SK-N-SH (cell line): Measurements from ENCODE around the gene ESCO1. TPM values are rescaled to one million over a fixed set of nuclear protein-coding genes. Genes with fewer than 3 reads are reported as not detected.

Experiments used
- CTCF ChIA-PET: fragments of 300-600, 350-600 bp; formaldehyde crosslinking; extraction: SDS; loops from one replicate; lab custom pipeline; 2021; lab: Yijun Ruan, JAX
- POLR2A ChIA-PET: fragments of 350-600 bp; sonication (Branson Sonifier 250); formaldehyde crosslinking; extraction: SDS; loops from one replicate; lab custom pipeline; 2020; ENCODE audit warnings: antibody characterized with exemption, inconsistent platforms; lab: Yijun Ruan, JAX
- DNase-seq: peaks from one replicate; pipeline ENCODE4 v3.0.0; 2012
- H2AFZ ChIP-seq: fragments of 200-600 bp; sonication (generic); 2 replicates; pipeline ENCODE4 v1.8.1; 2016; ENCODE audit warnings: antibody characterized with exemption, mild to moderate bottlenecking, low read depth
- H3F3A ChIP-seq: fragments of 200-600 bp; sonication (generic); replicated peaks from 2 replicates; pipeline ENCODE3; 2016; ENCODE audit warnings: antibody characterized with exemption, mild to moderate bottlenecking; ENCODE audit not compliant: insufficient read depth
- H3K27ac ChIP-seq, 2 experiments: fragments of 200-500 bp in 1 of 2; fragments of 200-600 bp in 1 of 2; sonication (Bioruptor generic) in 1 of 2; sonication (generic), shearing (Covaris generic) in 1 of 2; 2 replicates each; pipeline versions ENCODE4 v1.5.1 to v1.6.1; 2014 to 2016; ENCODE audit warnings: low read depth in 2 of 2, inconsistent platforms in 1 of 2, low read length in 1 of 2, mild to moderate bottlenecking in 1 of 2, mixed read lengths in 1 of 2
- H3K27me3 ChIP-seq: fragments of 200-600 bp; sonication (generic), shearing (Covaris generic); 2 replicates; pipeline ENCODE4 v1.6.1; 2016; ENCODE audit warnings: mixed run types; ENCODE audit not compliant: insufficient read depth
- H3K36me3 ChIP-seq, 2 experiments: fragments of 200-500 bp in 1 of 2; fragments of 200-600 bp in 1 of 2; sonication (Bioruptor generic) in 1 of 2; sonication (generic) in 1 of 2; replicated peaks in 1 of 2; 2 replicates each; pipeline versions ENCODE3 to v1.5.1; 2014 to 2016; ENCODE audit warnings: low read length in 1 of 2, mild to moderate bottlenecking in 1 of 2; ENCODE audit not compliant: insufficient read depth in 2 of 2, control insufficient read depth in 1 of 2
- H3K4me1 ChIP-seq, 2 experiments: fragments of 200-500 bp in 1 of 2; fragments of 200-600 bp in 1 of 2; sonication (Bioruptor generic) in 1 of 2; sonication (generic), shearing (Covaris generic) in 1 of 2; 2 replicates each; pipeline versions ENCODE4 v1.5.1 to v1.6.1; 2014 to 2016; ENCODE audit warnings: low read depth in 1 of 2, low read length in 1 of 2, mixed run types in 1 of 2; ENCODE audit not compliant: insufficient read depth in 2 of 2, control insufficient read depth in 1 of 2
- H3K4me2 ChIP-seq: fragments of 200-600 bp; sonication (generic), shearing (Covaris generic); 2 replicates; pipeline ENCODE4 v1.6.1; 2017; ENCODE audit warnings: mixed run types
- H3K4me3 ChIP-seq, 2 experiments: fragments of 200-500 bp in 1 of 2; fragments of 200-600 bp in 1 of 2; sonication (Bioruptor generic) in 1 of 2; sonication (generic), shearing (Covaris generic) in 1 of 2; 2 replicates each; pipeline versions ENCODE4 v1.5.1 to v1.8.1; 2014 to 2016; ENCODE audit warnings: low read depth in 2 of 2, inconsistent platforms in 1 of 2, low read length in 1 of 2, mild to moderate bottlenecking in 1 of 2, mixed read lengths in 1 of 2, moderate library complexity in 1 of 2
- H3K79me2 ChIP-seq: fragments of 200-600 bp; sonication (generic); 2 replicates; pipeline ENCODE4 v1.8.1; 2017; ENCODE audit warnings: mild to moderate bottlenecking; ENCODE audit not compliant: insufficient read depth
- H3K9ac ChIP-seq: fragments of 200-600 bp; sonication (generic); 2 replicates; pipeline ENCODE4 v1.6.1; 2017; ENCODE audit warnings: mixed run types
- H3K9me2 ChIP-seq: fragments of 200-600 bp; sonication (generic); 2 replicates; pipeline ENCODE4 v1.6.1; 2017; ENCODE audit warnings: mixed run types
- H3K9me3 ChIP-seq: fragments of 200-600 bp; sonication (generic); 2 replicates; pipeline ENCODE4 v1.6.1; 2017; ENCODE audit warnings: mixed run types, mild to moderate bottlenecking, moderate library complexity
- H4K20me1 ChIP-seq: fragments of 200-600 bp; sonication (generic); 2 replicates; pipeline ENCODE4 v1.6.1; 2017; ENCODE audit warnings: mild to moderate bottlenecking, mixed run types; ENCODE audit not compliant: insufficient read depth
- CHD2 ChIP-seq: fragments of 150-350 bp; IDR thresholded peaks from 2 replicates; pipeline ENCODE4 v1.6.1; 2018; ENCODE audit warnings: low read length; ENCODE audit not compliant: partially characterized antibody
- CTCF ChIP-seq: fragments of 200-600 bp; sonication (generic); IDR thresholded peaks from 2 replicates; pipeline ENCODE4 v1.6.1; 2017; ENCODE audit warnings: antibody characterized with exemption, mild to moderate bottlenecking, moderate library complexity
- ELF1 ChIP-seq: IDR thresholded peaks from 2 replicates; pipeline ENCODE4 v1.4.0; 2012
- EP300 ChIP-seq, 2 experiments: IDR thresholded peaks; 2 replicates each; pipeline versions ENCODE4 v1.4.0 to v1.6.1; 2012; ENCODE audit warnings: borderline replicate concordance in 1 of 2, low read depth in 1 of 2, low read length in 1 of 2
- FOXM1 ChIP-seq: IDR thresholded peaks from 2 replicates; pipeline ENCODE4 v1.4.0; 2012; ENCODE audit warnings: low read depth, mild to moderate bottlenecking
- GABPA ChIP-seq: IDR thresholded peaks from 2 replicates; pipeline ENCODE4 v1.4.0; 2012; ENCODE audit warnings: low read depth, mild to moderate bottlenecking
- GATA2 ChIP-seq: sonication (generic); formaldehyde crosslinking; IDR thresholded peaks from 2 replicates; pipeline ENCODE4 v1.5.0; 2020; ENCODE audit warnings: mild to moderate bottlenecking, missing genetic modification reagents
- IRF3 ChIP-seq: fragments of 150-350 bp; IDR thresholded peaks from 2 replicates; pipeline ENCODE4 v1.6.1; 2016; ENCODE audit warnings: mild to moderate bottlenecking, low read depth, low read length
- MXI1 ChIP-seq: IDR thresholded peaks from 2 replicates; pipeline ENCODE4 v1.6.1; 2012; ENCODE audit warnings: mild to moderate bottlenecking, low read depth, low read length, improper control_type of control experiment
- NFIC ChIP-seq: IDR thresholded peaks from 2 replicates; pipeline ENCODE4 v1.4.0; 2012; ENCODE audit warnings: borderline replicate concordance
- NRF1 ChIP-seq: IDR thresholded peaks from 2 replicates; pipeline ENCODE4 v1.6.1; 2012; ENCODE audit warnings: low read depth, mild to moderate bottlenecking, low read length
- PBX3 ChIP-seq: IDR thresholded peaks from 2 replicates; pipeline ENCODE4; 2012
- POLR2AphosphoS5 ChIP-seq: IDR thresholded peaks from 2 replicates; pipeline ENCODE4 v1.6.1; 2012; ENCODE audit warnings: low read depth, low read length
- RAD21 ChIP-seq: IDR thresholded peaks from 2 replicates; pipeline ENCODE4 v1.6.1; 2012; ENCODE audit warnings: mild to moderate bottlenecking, low read length
- RCOR1 ChIP-seq: fragments of 150-350 bp; IDR thresholded peaks from 2 replicates; pipeline ENCODE4 v1.6.1; 2017; ENCODE audit warnings: antibody characterized with exemption, low read length
- REST ChIP-seq: IDR thresholded peaks from 2 replicates; pipeline ENCODE4 v1.6.1; 2012; ENCODE audit warnings: mild to moderate bottlenecking, low read depth, low read length, moderate library complexity
- RXRA ChIP-seq: IDR thresholded peaks from 2 replicates; pipeline ENCODE4 v1.4.0; 2012; ENCODE audit warnings: low read depth, mild to moderate bottlenecking, borderline replicate concordance
- SIN3A ChIP-seq: IDR thresholded peaks from 2 replicates; pipeline ENCODE4 v1.6.1; 2012; ENCODE audit warnings: low read depth, mild to moderate bottlenecking, low read length, moderate library complexity, borderline replicate concordance
- SMC3 ChIP-seq: IDR thresholded peaks from 2 replicates; pipeline ENCODE4 v1.6.1; 2012; ENCODE audit warnings: low read depth, low read length, improper control_type of control experiment
- TCF12 ChIP-seq: IDR thresholded peaks from 2 replicates; pipeline ENCODE4 v1.4.0; 2012
- TEAD4 ChIP-seq: IDR thresholded peaks from 2 replicates; pipeline ENCODE4 v1.4.0; 2012; ENCODE audit warnings: mild to moderate bottlenecking, borderline replicate concordance; ENCODE audit not compliant: insufficient read depth
- ZBTB33 ChIP-seq: IDR thresholded peaks from 2 replicates; pipeline ENCODE4 v1.4.0; 2012; ENCODE audit warnings: low read depth, borderline replicate concordance
- WGBS: methylation state at CpG from one replicate; pipeline ENCODE4 v1.1.6; 2017; ENCODE audit warnings: low lambda C conversion rate; 5-methylcytosine and 5-hydroxymethylcytosine counted together
- polyA plus RNA-seq, 3 experiments: library from polyadenylated mRNA; depleted of rRNA; stranded (reverse); fragments of >200 nt; gene quantifications; 2 replicates each; pipeline ENCODE4 v1.2.3, GENCODE V29; 2012

Gene ESCO1
- polyA plus RNA-seq (2012; rRNA removed) = 2.2 and 2.7 TPM in 2 replicates
- polyA plus RNA-seq (2012; cell fraction: cytosol; rRNA removed) = 3.7 and 4.8 TPM in 2 replicates
- 2.5 and 4.9 TPM in 2 replicates for polyA plus RNA-seq (2012; cell fraction: nucleus; rRNA removed)

- CTCF ChIA-PET = interaction anchor here (0.5 to 5.3 kb wide), 41 partner anchors 10 to 1346 kb away, joined by 3 to 88 read pairs (median 4); partner anchors contain the start of genes ABHD3 and SNRPD1
- TF ChIP-seq SMC3 (peak; percentile 43), GABPA (peak; percentile 72), CTCF (peak; percentile 82), REST (0 out of 2 replicates have a peak, but pooled peaks have one; percentile 6), ZBTB33 (no peak), FOXM1 (no peak), PBX3 (0 out of 2 replicates have a peak, but pooled peaks have one; percentile 17), RCOR1 (peak; percentile 65; the same call in 1 of the 2 replicates), EP300 (IDR thresholded peaks at IDR 0.05; ENCODE audit: borderline replicate concordance in 1 of 2, low read depth in 1 of 2, low read length in 1 of 2) (no peak; a peak in 1 of 4 replicates), IRF3 (no peak), RAD21 (peak; percentile 55), GATA2 (CRISPR knock-in tag) (no peak), NRF1 (peak; percentile 94), NFIC (no peak), TCF12 (no peak), RXRA (no peak), ELF1 (peak; percentile 59), SIN3A (no peak), TEAD4 (no peak), POLR2AphosphoS5 (peak; percentile 91), MXI1 (peak; percentile 59; the same call in 1 of the 2 replicates), CHD2 (peak; percentile 59)
These were observed at the start of gene ESCO1 for GRCh38 chr18:21600526-21601410. ESCO1 (minus strand) TSS chr18:21600704; CDS start chr18:21574843, 25,861 bp downstream.

More at GRCh38 chr18:21600526-21601410, at the start of gene ESCO1:
- Histone ChIP-seq H3K4me2 (peak within 1 kb of the TSS; percentile 93), H2AFZ (peak within 1 kb of the TSS; percentile 94), H3K9me2 (no peaks in the 10 kb centered on the region), H3K27ac (peak within 1 kb of the TSS; percentile 96), H3K27me3 (no peaks in the 10 kb centered on the region), H3F3A (peaks cover 23% of the 10 kb centered on the region), H4K20me1 (peaks cover 10% of the 10 kb centered on the region; the same call in 1 of the 2 replicates), H3K4me3 (peak within 1 kb of the TSS; percentile 89 to 93), H3K9me3 (no peaks in the 10 kb centered on the region), H3K9ac (peak within 1 kb of the TSS; percentile 94), H3K36me3 (peaks cover 0 to 8% of the 10 kb centered on the region in 2 experiments), H3K79me2 (peaks cover 42% of the 10 kb centered on the region), H3K4me1 (peaks cover 3 to 7% of the 10 kb centered on the region in 2 experiments; a peak in 2 of 4 replicates)
- POLR2A ChIA-PET = interaction anchor here (0.7 to 2.8 kb wide), 5 partner anchors 12 to 141 kb away, joined by 3 to 30 read pairs (median 5); partner anchors contain the start of genes ABHD3, MIB1 and SNRPD1
- WGBS = 24% methylated on average over 36 of the region's 74 CpGs
- peak; percentile 95 for DNase-seq
